Immature natural killer cell (primary cell): ENCODE measurements around the gene ACMSD. TPM values are rescaled to one million over a fixed set of nuclear protein-coding genes. Genes with fewer than 3 reads are reported as not detected.

Experiments
- DNase-seq, 3 donors: peaks; one replicate each; pipeline ENCODE4 v3.0.0; 2022; ENCODE audit warnings: mixed read lengths in 1 of 3
- H3K27ac Mint-ChIP-seq, 6 donors: one replicate each; pipeline ENCODE4 v1.8.0; 2020; ENCODE audit warnings: mixed read lengths in 6 of 6, mild to moderate bottlenecking in 5 of 6, inconsistent platforms in 4 of 6, moderate library complexity in 3 of 6
- H3K27me3 Mint-ChIP-seq, 3 donors: one replicate each; pipeline ENCODE4 v1.8.0; 2020 to 2021; ENCODE audit warnings: low read depth in 3 of 3, mild to moderate bottlenecking in 3 of 3, mixed read lengths in 3 of 3, moderate library complexity in 3 of 3, inconsistent platforms in 1 of 3
- H3K36me3 Mint-ChIP-seq, 3 donors: one replicate each; pipeline ENCODE4 v1.8.0; 2020; ENCODE audit warnings: mixed read lengths in 3 of 3, inconsistent platforms in 2 of 3, mild to moderate bottlenecking in 2 of 3
- H3K4me1 Mint-ChIP-seq, 2 donors: one replicate each; pipeline ENCODE4 v1.8.0; 2020; ENCODE audit warnings: inconsistent platforms in 2 of 2, mild to moderate bottlenecking in 2 of 2, mixed read lengths in 2 of 2, moderate library complexity in 1 of 2
- H3K4me3 Mint-ChIP-seq, 5 donors: one replicate each; pipeline ENCODE4 v1.8.0; 2020; ENCODE audit warnings: mild to moderate bottlenecking in 5 of 5, mixed read lengths in 5 of 5, inconsistent platforms in 3 of 5, moderate library complexity in 3 of 5
- H3K9me3 Mint-ChIP-seq, 6 donors: one replicate each; pipeline ENCODE4 v1.8.0; 2020; ENCODE audit warnings: mild to moderate bottlenecking in 6 of 6, mixed read lengths in 6 of 6, inconsistent platforms in 4 of 6, moderate library complexity in 3 of 6
- polyA plus RNA-seq, 3 donors: library from polyadenylated mRNA; unstranded; fragments of 300-500 nt; fragmentation: Illumina TruSeq; gene quantifications; one replicate each; pipeline ENCODE4 v1.2.3, GENCODE V29; 2021

Gene ACMSD
- polyA plus RNA-seq, 3 donors from 2014 or later: not detected

GRCh38 chr2:134949981-134950708, 111.7 kb downstream of the ACMSD start:
- peaks cover 19 to 39% of the 10 kb centered on the region in 2 donors for H3K4me1 Mint-ChIP-seq
- H3K27me3 Mint-ChIP-seq: peaks cover 0 to 2% (median 0%) of the 10 kb centered on the region in 3 donors
- H3K27ac Mint-ChIP-seq: peak overlapping the region in 5 of 6 donors; percentile 5 to 61 (median 53)
- H3K36me3 Mint-ChIP-seq: peaks cover 16 to 48% (median 32%) of the 10 kb centered on the region in 3 donors
- peak overlapping the region in 2 of 5 donors; percentile 1 to 3 for H3K4me3 Mint-ChIP-seq
- peak in 1 of 3 donors; percentile 6 for DNase-seq
- no peaks in the 10 kb centered on the region for H3K9me3 Mint-ChIP-seq

- H3K36me3 Mint-ChIP-seq: peaks cover 16 to 43% (median 31%) of the 10 kb centered on the region in 3 donors
- H3K27ac Mint-ChIP-seq: peak overlapping the region in 2 of 6 donors; percentile 16 to 45
Measured at GRCh38 chr2:134950886-134951285, 112.5 kb downstream of the ACMSD start.

More at GRCh38 chr2:134950886-134951285, 112.5 kb downstream of the ACMSD start:
- H3K4me3 Mint-ChIP-seq: no peak overlapping the region
- H3K9me3 Mint-ChIP-seq: no peaks in the 10 kb centered on the region
- peaks cover 0 to 2% (median 0%) of the 10 kb centered on the region in 3 donors for H3K27me3 Mint-ChIP-seq
- no peak for DNase-seq
- peaks cover 18 to 32% of the 10 kb centered on the region in 2 donors for H3K4me1 Mint-ChIP-seq

Other genes starting within 250 kb of the ACMSD start
- 1 to 10 TPM; 1.1 to 5.2 (median 2.8) TPM for gene TMEM163, start 119.6 kb upstream of the ACMSD start, polyA plus RNA-seq
- 10 to 100 TPM; 16.6 to 21.5 (median 19.7) TPM for gene CCNT2, start 80.2 kb downstream of the ACMSD start, polyA plus RNA-seq
- gene MAP3K19, start 208.8 kb downstream of the ACMSD start, polyA plus RNA-seq: not detected
- 1 to 10 TPM; 1.3 to 4.3 (median 3.4) TPM for gene RAB3GAP1, start 213.7 kb downstream of the ACMSD start, polyA plus RNA-seq